GM19468 (cell line): Measurements from ENCODE around the gene ACSF3.
A peak's percentile ranks its signal among the peaks of the same experiment; 100 is the strongest.

Source experiments
- ATAC-seq: cut with Tn5 transposase; IDR thresholded peaks from one replicate; pipeline ENCODE4 v1.9.1; 2021; ENCODE audit warnings: mild to moderate bottlenecking, moderate library complexity, moderate number of reproducible peaks; ENCODE audit not compliant: unreplicated experiment; ENCODE audit errors: extremely low read depth

ACSF3 gene

DNA sequence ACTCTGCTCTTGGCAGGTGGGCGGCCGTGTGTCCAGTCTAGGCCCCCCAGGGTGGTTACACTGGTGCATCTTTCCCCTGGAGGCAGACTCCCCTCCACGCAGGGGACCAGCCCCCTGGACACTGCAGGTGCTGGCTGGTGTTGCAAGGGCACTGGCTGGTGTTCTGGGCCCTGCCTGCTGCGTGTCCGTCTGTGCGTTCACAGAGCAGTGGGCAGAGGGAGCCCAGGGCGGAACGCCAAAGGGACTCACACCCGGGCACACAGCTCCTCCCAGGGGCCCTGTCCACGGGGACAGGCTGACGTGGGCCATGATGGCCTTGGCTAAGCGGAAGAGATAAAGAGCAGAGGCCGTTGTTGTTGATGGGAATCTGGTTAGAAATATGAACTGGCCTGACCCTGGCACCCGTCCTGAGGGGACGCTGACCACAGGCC is 27.3 kb downstream of the ACSF3 start:
- ATAC-seq = no peak

DNA sequence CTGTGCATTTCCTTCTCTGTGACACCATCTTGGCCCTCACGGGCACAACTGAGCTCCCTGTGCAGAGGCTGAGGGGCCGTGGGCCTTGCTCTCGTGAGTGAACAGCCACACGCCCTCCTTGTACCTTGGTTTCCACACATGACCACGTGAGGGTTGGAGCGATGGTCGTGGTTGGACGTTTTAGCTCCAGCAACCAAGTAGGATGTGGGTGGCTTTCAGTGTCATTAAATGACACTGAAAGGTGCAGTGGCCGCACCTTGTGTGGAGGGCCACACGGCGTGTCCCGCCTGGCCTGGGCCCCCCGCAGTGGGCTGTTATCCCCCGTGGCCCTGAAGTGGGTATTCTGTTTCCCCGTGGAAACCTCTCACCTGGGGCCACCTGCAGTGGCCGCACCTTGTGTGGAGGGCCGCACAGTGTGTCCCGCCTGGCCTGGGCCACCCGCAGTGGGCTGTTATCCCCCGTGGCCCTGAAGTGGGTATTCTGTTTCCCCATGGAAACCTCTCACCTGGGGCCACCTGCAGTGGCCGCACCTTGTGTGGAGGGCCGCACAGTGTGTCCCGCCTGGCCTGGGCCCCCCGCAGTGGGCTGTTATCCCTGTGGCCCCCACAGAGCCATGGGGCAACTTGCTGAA is 28.2 kb downstream of the ACSF3 start:
- no peak for ATAC-seq

DNA sequence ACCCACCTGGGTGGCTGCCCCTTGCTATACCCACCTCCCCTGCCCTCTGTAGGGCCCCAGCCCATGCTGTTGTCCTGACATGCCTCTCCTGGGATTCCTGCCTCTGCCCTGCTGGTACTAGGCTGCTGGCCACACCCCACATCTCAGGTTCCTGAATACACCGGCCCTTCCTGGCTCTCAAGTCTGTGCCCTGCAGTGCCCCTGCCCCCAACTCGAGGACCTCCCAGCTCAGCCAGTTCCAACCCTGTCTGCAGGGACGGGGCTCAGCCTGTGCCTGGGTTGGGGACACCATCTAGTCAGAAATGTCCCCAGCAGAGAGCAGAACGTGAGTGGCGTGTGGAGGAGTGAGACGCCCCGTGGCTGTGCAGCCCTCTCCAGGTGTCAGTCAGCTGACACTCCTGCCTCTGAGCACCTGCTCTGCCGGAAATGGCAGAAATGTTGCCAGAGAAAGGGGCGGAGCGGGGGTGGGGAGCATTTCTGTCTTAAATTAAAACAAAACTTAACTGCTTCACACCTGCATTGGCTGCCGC is 28.7 kb downstream of the ACSF3 start:
- ATAC-seq = peak; percentile 46

DNA sequence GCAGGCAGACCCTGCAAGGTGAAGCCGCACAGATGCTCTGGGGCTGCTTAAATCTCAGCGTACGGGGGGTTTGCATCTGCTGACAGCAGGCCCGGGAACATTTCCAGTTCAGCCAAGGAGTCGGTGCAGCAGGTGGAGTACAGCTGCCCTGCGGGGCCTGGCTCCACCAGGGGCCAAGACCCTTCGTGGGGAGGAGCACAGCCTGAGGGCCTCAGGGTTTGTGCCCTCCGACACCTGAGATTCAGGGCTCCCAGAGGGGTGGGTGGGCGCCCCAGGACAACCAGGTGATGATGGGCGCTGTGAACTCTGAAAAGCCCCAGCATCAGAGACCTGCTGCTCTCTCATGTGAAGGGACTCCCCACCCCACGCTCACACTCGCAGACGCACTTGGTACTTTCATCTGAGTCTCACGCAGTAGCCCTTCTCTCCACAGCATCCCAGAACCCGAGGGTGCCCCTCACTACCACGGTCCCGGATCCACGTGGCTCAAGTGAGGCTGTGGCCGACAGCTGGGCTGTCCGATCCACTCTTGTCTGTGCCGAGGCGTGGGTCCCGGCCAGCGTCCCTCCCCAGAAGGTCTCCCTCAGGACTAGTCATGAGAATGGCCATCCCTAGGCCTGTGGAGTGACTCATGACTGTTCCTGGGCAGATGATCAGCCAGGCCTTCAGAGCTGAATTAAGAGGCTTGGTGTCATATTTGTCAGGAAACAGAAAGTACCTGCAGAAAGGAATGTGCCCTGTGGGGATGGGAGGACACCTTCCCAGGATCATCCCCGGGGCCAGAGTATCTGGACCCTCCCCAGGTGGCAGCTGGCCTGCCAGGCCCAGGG is 29.6 kb downstream of the ACSF3 start:
- ATAC-seq = no peak

DNA sequence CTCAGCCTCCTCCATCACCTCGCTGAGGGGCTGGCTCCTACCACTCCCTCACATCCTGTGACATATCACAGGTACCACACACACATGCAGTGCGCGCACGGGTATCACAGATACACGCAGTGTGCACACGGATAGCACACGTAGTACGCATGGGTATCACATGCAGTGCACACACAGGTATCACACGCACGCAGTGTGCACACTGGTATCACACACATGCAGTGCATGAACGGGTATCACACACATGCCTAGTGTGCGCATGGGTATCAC is 30.1 kb downstream of the ACSF3 start:
- ATAC-seq = no peak

DNA sequence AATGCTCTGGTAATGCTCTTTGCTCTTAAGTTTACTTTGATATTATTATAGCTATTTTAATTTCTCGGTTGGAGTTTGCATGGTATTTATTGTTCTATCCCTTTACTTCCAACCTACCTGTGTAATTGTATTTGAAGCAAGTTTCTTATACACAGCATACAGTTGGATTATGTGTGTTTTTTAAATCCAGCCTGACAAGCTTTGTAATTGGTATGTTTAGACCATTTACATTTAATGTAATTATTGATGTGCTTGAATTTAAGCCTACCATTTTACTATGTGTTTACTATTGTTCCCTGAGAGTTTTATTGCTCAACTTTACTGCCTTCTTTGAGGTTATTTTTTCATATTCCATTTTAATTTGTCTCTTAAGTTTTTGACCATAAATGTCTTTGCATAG is 35.7 kb downstream of the ACSF3 start:
- ATAC-seq = no peak

DNA sequence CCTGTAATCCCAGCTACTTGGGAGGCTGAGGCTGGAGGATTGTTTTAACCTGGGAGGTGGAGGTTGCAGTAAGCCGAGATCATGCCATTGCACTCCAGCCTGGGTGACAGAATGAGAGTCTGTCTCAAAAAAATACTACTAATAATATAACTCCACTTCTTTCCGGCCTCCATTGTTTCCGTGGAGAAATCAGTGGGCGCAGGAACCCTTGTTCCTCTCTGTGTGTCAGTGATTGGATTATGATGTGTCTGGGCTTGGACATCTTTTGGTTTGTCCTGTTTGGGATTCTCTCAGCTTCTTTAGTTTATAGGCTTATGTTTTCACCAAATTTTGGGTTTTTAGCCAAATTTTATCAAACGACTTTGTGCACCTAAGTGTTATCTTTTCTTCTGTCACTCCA is 36.8 kb downstream of the ACSF3 start:
- no peak for ATAC-seq

DNA sequence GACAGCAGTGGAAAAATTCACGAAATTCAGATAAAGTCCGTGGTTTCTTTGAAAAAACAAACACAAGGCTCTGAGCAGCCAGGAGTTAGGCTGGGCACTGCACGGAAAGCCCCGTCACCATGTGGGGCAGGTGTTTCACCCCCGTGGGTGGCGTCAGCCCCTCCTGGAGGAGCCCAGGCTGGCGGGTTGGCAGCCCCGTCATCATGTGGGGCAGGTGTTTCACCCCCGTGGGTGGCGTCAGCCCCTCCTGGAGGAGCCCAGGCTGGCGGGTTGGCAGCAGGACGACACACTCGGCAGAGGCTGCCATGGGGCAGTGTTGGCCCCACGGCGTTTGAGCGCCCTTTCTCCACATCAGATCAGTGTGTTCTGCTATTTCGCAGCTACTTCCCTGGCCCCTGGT is 38.1 kb downstream of the ACSF3 start:
- no peak for ATAC-seq

DNA sequence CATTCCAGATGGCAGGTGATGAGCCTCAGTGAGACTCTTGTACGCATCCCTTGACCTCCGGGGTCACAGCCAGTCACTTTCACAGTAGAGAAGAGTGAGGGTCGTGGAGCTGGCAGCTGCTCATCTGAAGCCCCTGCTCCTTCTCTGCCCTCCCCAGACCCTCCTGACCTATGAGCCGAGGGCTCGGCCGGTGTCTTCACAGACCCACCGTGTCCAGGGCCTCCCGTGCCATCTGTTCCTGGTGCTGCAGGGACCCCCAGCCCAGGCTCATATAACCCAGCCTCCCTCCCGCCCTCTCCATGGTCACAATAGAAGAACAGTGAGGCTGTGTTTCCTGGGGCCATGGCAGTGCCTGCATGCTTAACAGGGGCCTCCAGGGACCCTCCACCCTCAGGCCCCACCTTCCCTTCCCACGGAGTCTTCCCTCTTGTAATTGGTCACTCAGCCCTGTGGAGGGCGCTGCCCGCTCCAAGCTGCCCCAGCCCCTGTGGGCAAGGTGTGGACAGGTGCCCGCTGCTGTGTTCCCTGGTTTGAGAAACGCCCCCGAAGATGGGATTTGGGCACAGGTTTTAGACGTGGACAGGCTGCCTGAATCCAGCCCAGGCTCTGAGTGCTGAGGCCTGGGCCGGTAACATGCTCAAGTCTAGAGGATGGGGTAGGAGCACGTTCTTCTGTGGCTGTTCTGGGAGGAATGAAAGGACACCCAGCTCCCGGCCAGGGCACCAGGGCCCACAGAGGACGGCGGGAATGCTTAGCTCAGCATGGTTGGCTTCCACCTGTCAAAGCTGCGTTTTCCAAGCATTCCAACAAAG is 38.7 kb downstream of the ACSF3 start:
- no peak for ATAC-seq

DNA sequence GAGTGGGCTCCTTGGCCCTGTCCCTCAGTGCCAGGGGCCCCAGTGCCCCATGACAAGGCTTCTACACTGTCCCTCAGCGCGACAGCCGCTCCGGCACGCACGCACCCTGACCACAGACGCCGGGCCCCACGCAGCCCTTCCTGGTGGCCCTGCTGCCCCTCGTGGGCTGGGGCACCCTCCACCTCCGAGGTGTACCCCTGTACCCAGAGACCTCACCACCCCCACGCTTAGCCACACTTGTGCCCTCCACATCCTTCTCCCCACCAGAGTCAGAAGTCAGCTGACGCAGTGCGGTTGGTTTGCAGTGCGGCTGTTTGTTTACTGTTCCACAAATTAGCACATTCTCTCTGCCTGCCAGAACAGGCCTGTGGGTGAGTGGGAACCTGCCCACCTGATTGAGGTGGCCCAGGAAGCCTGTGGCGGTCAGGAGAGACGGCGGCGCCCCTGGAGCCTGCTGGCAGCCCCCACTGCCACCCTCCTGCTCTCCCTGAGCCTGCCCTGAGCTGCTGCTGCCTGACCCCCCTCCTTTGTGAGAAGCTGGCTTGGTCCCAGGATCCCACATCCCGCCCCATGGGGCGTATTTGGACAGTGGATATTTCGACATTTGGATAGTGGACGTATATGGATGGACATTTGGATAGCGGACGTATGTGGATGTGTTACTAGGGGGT is 39.9 kb downstream of the ACSF3 start:
- no peak for ATAC-seq

DNA sequence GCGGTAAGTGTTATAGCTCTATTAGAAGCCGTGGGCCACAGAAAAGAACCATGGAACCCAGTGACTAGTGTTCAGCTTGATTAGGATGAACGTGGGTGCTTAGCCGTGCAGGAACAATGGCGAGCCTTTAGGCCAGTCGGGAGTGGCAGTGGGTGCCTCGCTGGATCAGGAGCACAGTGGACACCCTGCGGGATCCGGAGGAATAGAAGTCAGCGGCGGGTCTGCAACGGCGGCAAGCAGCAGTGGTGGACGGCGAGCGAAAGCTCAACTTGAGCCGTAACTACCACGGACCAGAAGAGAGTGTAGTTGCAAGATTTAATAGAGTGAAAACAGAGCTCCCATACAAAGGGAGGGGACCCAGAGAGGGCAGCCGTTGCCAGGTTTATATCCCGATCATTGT is 40.6 kb downstream of the ACSF3 start:
- no peak for ATAC-seq

DNA sequence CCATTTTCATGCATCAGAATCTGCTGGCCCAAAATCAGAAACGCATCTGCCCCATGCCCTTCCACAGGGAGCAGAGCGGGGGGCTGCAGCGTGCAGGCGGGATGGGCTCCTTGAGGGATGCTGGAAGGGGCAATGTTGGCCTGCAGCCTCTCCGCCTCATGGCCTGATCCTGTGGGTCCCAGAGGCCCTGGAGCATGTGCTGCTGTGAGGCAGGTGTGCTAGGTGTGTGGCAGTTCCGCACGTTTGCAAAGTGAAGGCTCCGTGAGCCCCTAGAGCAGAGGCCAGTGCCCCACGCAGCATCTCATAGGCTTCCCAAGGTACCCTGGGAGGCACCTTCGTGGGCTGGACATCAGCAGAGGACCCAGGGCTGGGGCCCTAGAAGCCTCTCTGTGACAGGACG is 41.5 kb downstream of the ACSF3 start:
- no peak for ATAC-seq

DNA sequence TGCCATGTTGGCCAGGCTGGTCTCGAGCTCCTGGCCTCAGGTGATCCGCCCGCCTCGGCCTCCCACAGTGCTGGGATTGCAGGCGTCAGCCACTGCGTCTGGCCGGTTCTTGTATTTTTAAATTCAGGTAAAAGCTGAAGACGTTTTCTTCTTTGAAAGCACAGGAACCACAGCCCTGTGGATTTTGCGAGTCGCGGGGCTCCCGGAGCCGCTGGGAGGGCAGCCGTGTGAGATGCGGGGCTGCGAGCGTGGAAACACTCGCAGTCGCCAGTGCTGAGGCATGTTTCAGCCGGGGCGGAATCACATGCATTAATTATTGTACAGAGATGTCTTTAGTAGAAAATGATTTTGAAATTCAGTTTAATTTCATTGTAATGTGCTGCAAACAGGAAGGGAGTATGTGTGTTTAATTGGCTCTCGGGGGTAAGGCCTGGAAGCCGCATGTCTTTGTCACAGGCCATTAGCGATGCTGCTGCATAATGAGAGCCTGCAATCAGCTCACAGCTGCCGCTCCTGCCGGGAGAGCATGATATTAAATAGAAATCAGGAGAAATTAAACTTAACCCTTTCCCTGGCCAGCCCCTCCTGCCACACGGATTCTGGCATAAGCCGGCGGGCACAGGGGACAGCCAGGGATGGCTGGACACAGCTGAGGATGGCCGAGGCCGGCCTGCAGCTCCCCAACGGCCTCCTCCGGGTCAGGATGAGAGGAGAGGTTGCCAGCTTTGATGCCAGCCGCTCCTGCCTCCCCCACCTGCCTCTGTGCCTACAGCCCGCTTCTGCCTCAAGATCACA is 42.5 kb downstream of the ACSF3 start:
- ATAC-seq = no peak

DNA sequence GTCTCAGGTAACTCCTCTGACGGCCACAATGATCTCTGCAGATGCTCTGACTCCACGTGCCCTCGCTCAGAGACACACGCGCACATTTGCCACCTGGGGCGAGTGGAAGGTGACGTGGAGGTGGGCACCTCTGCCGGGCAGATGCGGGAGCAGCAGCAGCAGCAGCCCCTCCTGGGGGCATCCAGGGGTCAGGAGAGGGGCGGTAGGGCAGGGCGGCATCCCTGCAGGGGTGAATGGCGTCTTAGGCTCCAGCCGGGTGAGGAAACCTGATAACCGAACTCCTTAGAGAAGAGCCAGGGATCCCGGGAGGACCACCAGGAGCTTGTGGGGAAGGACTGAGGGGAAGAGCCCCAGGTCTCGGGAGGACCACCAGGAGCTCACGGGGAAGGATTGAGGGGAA is 43.3 kb downstream of the ACSF3 start:
- ATAC-seq = no peak

DNA sequence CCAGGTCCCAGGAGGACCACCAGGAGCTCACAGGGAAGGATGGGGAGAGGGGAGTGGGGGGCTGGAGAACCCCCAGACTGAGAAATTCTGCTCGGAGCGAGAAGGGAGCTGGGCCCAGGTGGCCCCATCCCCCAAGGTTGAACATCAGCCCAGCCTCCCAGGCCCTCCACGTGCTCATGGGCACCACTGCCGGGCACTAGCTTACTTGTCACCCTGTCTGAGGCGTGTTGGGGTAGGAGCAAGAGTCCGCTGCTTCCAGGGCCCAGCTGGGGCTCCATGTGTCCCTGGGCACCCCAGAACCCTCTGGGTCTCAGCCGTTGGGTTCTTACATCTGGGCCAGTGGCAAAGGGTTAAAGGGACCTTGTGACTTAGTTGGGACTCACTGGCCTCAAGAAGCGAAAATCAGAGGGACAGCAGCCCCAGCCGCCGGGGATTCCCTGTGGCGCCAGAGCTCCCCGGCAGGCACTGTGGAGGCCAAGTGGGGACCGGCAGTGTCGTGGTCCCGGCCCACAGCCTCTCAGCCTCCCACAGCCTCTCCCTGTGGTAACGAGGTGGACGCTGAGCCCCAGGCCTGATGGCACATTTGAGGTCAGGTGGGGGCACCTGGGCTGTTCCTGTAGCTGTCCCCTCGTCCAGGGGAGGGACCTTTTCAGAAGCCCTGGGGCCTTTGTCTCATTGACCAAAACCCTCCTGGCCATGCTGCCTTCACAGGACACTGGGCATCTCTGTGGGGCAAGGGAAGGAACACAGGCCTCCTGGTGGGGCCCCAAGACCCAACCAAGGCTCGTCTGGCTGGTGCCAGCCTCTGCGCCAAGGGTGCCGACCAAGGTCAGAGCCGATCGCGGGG is 44.2 kb downstream of the ACSF3 start:
- no peak for ATAC-seq

DNA sequence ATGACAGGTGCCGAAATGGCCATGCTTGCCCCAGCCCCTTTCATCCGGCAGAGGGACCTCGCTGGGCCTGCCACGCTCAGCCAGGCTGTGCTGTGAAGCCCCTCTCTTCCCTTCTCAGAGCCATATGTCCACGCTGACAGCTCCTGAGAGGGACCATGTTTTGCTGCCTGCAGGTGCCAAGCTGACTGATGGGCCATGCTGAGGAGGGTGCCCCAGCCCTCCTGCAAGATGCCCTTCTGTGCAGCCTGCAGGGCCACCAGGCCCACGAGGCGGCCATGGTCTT is 44.8 kb downstream of the ACSF3 start:
- no peak for ATAC-seq

DNA sequence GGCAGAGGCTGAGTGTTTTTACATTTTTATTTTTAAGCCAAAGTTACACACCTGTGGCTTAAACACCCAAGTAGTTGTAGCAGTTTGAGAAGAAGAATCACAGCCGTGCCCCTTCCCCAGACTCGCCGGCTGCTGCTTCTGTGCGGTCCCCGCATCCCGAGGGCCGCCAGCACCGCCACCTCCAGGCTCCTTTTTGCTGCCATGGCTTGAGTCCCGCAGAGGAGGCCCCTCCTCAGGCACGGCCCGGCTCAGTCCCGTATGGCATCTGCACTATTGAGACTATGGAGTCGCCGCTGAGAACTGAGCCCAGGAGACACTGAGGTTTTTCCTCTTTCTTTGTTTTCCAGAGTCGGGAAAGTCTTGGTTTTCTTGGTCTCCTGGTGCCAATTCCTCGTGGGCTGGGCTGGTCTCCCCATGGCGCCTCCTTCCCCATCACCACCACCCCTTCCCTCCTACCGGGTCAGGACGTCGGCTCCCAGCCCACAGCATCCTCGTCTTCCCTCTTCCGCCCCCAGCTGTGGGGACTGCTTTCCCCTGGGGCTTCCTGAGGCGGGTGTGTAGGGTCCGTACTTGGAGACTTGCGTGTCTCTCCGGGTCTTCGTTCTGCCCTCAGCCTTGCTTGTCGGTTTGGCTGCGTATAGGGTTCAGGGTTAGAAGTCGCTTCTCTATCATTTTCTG is 45.3 kb downstream of the ACSF3 start:
- no peak for ATAC-seq

DNA sequence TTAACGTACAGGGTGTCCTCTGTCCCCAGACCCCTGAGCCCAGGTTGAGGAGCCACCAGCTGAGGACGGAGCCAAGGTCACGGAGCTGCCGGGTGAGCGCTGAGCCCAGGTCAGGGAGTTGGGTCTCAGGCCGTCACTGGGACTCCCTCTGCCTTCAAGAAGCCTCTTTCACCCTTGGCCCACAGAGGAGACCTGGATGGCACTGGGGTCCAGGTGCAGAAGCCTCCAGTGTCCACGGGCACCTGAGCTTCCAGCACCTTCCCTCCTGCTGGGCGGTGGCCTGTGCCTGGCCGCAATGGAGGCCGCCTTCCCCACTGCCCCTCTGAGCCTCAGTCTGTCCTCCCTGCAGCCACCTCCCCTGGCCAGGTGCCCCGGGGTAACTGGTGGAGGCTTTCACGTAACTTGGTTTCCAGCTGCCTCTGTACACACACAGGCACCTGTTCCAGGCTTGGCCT is 46.3 kb downstream of the ACSF3 start:
- ATAC-seq = no peak

DNA sequence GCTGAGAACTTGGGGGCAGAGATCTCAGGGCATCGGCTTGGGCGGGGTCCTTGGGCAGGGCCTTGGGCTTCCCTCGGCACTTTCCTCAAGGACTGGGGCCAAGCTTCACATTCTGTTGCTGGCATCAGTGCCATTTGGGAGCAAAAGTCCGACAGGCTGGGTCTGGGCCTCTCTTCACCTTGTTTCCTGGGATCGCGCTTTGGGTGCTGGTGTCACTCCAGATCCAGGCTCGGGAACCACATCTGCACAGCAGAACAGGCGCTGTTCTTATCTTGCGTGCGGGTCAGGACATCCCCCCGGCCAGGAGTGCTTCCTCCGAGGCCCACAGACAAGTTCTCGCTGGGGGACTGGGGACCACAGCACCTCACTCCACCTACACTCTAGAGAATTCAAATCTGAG is 46.7 kb downstream of the ACSF3 start:
- no peak for ATAC-seq
